Skeletal muscle satellite cell (primary cell): ENCODE results near the gene TBC1D14.

ENCODE experiments used
- H3K27me3 ChIP-seq: 2 replicates; pipeline ENCODE4 v1.7.0; 2013; ENCODE audit warnings: low read length; ENCODE audit not compliant: control insufficient read depth, insufficient read depth
- H3K36me3 ChIP-seq: 2 replicates; pipeline ENCODE4 v1.7.0; 2013; ENCODE audit warnings: mild to moderate bottlenecking, control low read depth, low read length; ENCODE audit not compliant: insufficient read depth
- H3K4me1 ChIP-seq: 2 replicates; pipeline ENCODE4 v1.7.0; 2013; ENCODE audit warnings: low read length; ENCODE audit not compliant: control insufficient read depth, insufficient read depth
- H3K4me2 ChIP-seq: 2 replicates; pipeline ENCODE4 v1.7.0; 2013; ENCODE audit warnings: mild to moderate bottlenecking, low read length
- H3K4me3 ChIP-seq: 2 replicates; pipeline ENCODE4 v1.7.0; 2013; ENCODE audit warnings: low read length
- H3K9ac ChIP-seq: 2 replicates; pipeline ENCODE4 v1.7.0; 2013; ENCODE audit warnings: mild to moderate bottlenecking, low read depth, low read length, moderate library complexity
- H3K9me3 ChIP-seq: replicated peaks from 2 replicates; pipeline ENCODE4 v1.7.0; 2013; ENCODE audit warnings: mild to moderate bottlenecking, control low read depth, low read length

The TBC1D14 gene

GRCh38 chr4:6937201-6937600 lies 27.6 kb downstream of the TBC1D14 start:
- peaks cover 8% of the 10 kb centered on the region for H3K4me1 ChIP-seq
- no peak overlapping the region for H3K4me2 ChIP-seq
- H3K4me3 ChIP-seq = no peak overlapping the region
- H3K9ac ChIP-seq = no peak overlapping the region
- no peaks in the 10 kb centered on the region for H3K36me3 ChIP-seq
- no peaks in the 10 kb centered on the region for H3K27me3 ChIP-seq
- H3K9me3 ChIP-seq = no peaks in the 10 kb centered on the region

DNA sequence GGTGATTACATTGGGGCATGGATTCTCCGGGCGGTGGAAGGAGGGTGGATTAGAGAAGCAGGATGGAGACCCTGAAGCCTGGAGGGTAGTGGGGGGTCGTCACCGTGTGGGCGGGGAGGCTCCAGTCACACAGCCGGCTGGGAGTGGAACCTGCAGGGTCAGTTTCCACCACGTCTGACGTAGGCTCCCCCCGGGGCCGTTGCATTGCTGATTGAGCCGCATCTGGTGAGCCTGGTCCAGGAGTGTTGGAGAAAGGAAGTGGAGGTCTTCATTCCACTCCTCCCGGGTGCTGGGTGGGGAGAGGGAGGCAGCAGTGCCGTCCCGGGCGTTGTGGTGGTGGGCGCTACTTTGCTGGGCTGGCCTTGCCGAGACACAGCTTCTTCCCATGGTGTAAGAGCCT lies 28.1 kb downstream of the TBC1D14 start:
- Histone ChIP-seq H3K36me3 (no peaks in the 10 kb centered on the region), H3K4me3 (no peak overlapping the region), H3K4me1 (peaks cover 13% of the 10 kb centered on the region), H3K9me3 (no peaks in the 10 kb centered on the region), H3K9ac (no peak overlapping the region), H3K4me2 (no peak overlapping the region), H3K27me3 (no peaks in the 10 kb centered on the region)

DNA sequence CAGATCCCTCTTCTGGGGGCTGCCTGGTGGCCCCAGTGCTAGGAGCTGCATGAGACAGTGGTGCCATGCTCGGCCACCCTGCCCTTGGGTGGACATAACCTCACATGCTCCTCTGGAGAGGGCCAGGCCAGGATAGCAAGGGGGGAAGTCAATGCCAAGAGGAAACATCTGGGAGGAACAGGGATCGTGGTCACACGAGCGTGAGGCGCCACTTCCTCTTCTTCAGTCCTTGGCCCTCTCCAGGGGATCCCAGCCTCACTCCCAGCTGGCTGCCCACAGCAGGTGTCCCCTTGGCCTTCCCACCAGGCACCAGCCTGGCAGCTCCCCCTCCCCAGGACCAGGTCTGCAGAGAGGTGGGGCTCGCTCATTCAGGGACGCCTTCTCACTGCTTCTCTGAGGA lies 28.6 kb downstream of the TBC1D14 start:
- H3K4me2 ChIP-seq = no peak overlapping the region
- no peaks in the 10 kb centered on the region for H3K9me3 ChIP-seq
- no peaks in the 10 kb centered on the region for H3K36me3 ChIP-seq
- no peak overlapping the region for H3K9ac ChIP-seq
- H3K4me1 ChIP-seq = peaks cover 16% of the 10 kb centered on the region
- no peaks in the 10 kb centered on the region for H3K27me3 ChIP-seq
- no peak overlapping the region for H3K4me3 ChIP-seq

DNA sequence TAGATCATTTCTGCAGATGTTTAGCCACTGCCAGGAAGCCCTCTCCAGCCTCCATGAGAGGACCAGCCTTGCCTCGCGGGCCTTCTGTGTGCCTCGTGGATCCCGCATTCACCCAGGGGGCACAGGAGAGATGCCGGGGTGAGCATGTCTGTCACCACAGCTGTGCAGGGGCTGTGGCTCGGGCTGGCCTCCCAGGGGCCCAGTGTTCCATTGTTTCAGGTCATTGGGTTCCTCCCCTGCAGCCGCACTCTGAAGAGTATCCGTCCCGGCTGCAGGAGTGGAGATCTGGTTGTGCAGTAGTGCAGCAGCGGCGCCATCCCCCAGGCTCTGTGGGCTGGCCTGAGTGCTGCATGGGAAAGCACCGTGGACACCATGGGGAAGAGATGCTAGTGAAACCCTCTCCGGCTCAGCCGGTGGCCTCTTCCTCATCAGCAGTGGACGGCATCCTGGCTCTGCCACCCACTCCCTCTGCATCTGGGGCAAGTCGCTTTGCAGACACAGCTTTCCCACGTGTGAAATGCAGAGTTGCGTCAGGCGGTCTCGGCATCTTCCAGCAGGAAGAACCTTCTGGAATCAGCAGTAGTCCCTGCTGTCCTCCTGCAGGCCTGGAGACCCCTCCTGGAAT lies 29.1 kb downstream of the TBC1D14 start:
- Histone ChIP-seq H3K27me3 (no peaks in the 10 kb centered on the region), H3K4me1 (peaks cover 16% of the 10 kb centered on the region), H3K4me3 (no peak overlapping the region), H3K4me2 (no peak overlapping the region), H3K9ac (no peak overlapping the region), H3K9me3 (no peaks in the 10 kb centered on the region), H3K36me3 (no peaks in the 10 kb centered on the region)

DNA sequence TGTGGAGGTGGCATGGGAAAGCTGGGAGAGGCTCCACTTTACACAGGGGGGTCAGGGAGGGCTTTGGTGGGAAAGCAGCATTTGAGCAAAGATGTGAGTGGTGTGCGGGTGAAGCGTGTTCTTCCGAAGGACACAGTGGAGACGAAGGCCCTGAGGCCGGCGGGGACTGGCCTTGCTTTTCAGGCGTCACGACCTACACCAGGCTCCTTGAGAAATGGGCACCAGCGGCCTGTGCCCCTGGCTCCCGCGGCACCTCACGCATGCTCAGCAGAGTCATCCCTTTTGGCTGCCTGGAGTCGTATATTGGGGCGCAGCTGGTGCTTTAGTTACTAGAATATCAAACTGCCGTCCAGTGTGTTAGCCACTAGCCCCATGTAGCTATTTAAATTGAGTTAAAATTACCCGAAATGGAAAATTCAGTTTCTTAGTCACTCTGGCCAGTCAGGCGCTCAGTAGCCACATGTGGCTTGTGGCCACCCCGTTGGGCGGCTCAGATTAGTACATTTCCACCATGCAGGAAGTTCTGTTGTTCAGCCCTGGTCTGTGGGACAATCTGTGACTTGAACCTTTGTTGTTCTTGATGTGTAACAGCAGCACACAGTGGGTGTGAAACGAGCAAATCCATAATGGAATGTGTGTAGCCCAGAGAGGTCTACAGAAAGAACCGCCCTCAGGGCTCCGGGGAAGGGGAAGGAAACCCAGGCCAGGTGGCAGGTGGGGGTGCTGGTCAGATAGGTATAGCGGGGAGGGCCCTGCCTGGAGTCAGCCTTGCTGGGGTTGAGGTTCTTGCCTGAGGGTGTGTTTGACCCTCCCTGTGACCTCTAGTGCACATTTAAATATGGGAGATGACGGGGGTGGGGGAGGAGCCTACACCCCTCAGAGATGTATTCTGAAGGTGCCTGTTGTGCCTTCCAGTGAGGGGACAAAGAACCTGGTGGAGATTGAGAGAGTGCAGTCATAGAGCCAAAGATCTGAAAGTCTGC lies 30.4 kb downstream of the TBC1D14 start:
- H3K4me2 ChIP-seq = no peak overlapping the region
- no peak overlapping the region for H3K9ac ChIP-seq
- no peak overlapping the region for H3K4me3 ChIP-seq
- H3K4me1 ChIP-seq = peaks cover 16% of the 10 kb centered on the region
- no peaks in the 10 kb centered on the region for H3K27me3 ChIP-seq
- no peaks in the 10 kb centered on the region for H3K9me3 ChIP-seq
- no peaks in the 10 kb centered on the region for H3K36me3 ChIP-seq

- no peaks in the 10 kb centered on the region for H3K9me3 ChIP-seq
- no peaks in the 10 kb centered on the region for H3K27me3 ChIP-seq
- H3K4me1 ChIP-seq = peaks cover 16% of the 10 kb centered on the region
- no peak overlapping the region for H3K4me3 ChIP-seq
- no peak overlapping the region for H3K9ac ChIP-seq
- no peak overlapping the region for H3K4me2 ChIP-seq
- H3K36me3 ChIP-seq = no peaks in the 10 kb centered on the region
These were observed 31.1 kb downstream of the TBC1D14 start for GRCh38 chr4:6940744-6941137.

DNA sequence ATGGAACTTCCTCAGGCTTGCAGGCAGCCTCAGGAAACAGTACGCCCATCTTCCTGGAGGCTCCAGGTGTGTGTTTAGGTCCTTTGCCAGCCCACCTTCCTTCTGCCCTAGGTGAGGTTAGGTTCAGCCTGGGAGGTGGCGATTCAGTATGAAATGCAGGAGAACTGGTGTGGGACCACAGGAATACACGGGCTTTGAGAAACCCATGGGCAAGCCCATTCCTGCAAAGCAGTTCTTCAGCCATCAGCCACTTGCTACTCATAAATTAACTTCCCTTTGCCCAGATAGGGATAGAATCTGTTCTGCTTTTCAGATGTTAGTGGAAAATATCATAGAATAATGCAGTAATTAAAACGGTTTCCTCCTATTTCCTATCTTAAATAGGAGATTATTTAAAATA lies 32.2 kb downstream of the TBC1D14 start:
- peak overlapping the region; percentile 8 for H3K4me3 ChIP-seq

DNA sequence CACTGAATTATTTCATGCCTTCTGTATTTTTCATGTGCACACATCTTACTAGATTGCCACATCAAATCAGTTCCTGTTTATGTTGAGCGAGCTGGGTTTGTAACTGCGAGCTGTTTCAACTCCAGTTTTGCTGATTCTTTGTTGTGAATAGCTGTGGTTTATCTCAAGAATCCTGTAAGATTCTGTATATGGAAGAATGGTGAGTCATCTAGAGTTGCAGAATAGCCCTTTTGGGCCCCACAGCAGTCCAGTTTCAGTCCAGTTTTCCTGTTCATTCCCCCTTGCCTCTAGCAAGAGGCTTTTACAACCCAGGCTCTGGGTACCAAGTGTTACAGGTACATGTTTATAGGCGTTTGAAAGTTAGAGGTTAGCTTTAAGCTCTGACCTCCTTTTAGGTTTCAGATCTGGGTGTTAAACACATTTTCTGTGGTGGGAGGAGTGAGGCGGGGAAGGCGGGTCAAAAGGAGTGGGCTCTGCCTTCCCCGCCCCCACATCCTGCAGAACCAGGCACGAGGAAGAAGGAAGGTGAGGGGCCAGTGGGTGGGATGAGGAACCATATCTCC lies 32.7 kb downstream of the TBC1D14 start:
- H3K27me3 ChIP-seq = no peaks in the 10 kb centered on the region
- peaks cover 16% of the 10 kb centered on the region for H3K4me1 ChIP-seq
- no peaks in the 10 kb centered on the region for H3K9me3 ChIP-seq
- H3K9ac ChIP-seq = peak overlapping the region; percentile 37
- H3K4me2 ChIP-seq = peak overlapping the region; percentile 70
- H3K4me3 ChIP-seq = peak overlapping the region; percentile 21
- H3K36me3 ChIP-seq = no peaks in the 10 kb centered on the region

More for the DNA sequence above, 32.2 kb downstream of the TBC1D14 start:
- Histone ChIP-seq H3K27me3 (no peaks in the 10 kb centered on the region), H3K9ac (no peak overlapping the region), H3K36me3 (no peaks in the 10 kb centered on the region), H3K4me2 (peak overlapping the region; percentile 61), H3K9me3 (no peaks in the 10 kb centered on the region), H3K4me1 (peaks cover 16% of the 10 kb centered on the region)

DNA sequence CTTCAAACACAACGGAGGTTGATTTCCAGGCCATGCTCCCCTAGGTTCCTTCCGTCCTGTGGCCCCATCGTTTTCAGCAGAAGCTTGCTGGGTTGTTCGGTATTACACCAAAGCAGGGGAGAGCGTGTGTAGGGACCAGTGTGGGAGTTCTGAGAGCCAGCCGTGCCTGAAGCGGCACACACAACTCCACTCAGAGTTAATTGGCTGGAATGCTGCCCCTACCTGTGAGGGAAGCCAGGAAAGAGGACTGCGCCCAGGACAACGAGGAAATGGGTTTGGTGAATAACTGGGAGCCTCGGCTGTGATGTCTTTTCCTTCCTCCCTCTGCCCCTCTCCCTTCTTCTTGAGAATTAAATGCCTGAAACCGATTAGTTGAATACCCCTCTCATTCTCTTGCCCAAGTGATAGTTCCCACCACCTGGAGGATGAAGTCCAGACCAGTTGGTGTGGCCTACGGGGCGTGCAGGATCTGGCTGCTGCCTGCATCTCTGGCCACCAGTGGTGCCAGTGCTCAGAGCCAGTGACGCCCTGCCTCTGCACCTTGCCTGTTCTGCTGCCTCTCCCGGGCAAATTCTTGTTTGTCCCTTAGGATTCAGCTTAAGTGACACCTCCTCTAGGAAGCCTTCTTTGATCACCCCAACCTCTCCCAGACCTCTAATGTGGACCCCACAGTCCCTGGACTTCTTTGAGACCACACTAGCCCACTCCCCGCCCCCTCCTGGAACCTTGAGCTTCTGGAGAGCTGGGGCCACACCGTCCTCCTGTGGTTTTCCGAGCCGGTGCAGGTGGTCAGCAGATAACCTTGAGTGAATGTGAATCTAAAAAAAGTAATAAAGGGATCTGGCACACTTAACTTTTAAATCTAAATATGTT lies 33.6 kb downstream of the TBC1D14 start:
- H3K4me1 ChIP-seq = peaks cover 16% of the 10 kb centered on the region
- H3K9ac ChIP-seq = no peak overlapping the region
- no peak overlapping the region for H3K4me2 ChIP-seq
- no peaks in the 10 kb centered on the region for H3K36me3 ChIP-seq
- H3K27me3 ChIP-seq = no peaks in the 10 kb centered on the region
- H3K9me3 ChIP-seq = no peaks in the 10 kb centered on the region
- no peak overlapping the region for H3K4me3 ChIP-seq

DNA sequence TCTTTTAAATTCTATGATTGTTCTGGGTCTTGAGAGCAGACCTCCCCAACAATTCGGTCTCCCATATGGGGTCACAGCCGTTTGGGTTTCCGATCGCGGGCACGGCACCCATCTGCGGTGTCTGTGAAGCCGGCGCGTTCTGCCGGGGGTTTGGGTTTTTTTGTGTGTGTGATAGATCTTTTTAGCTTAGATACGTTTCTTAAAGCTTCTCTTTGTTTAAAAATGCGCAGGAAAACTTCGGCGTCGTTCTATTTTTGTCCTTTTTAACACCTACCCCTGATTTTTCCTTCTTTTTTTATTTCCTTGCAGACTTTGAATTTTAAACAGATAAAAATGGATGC lies 34.2 kb downstream of the TBC1D14 start:
- no peaks in the 10 kb centered on the region for H3K36me3 ChIP-seq
- H3K9me3 ChIP-seq = no peaks in the 10 kb centered on the region
- H3K4me3 ChIP-seq = no peak overlapping the region
- no peak overlapping the region for H3K9ac ChIP-seq
- peaks cover 16% of the 10 kb centered on the region for H3K4me1 ChIP-seq
- H3K4me2 ChIP-seq = no peak overlapping the region
- no peaks in the 10 kb centered on the region for H3K27me3 ChIP-seq
